Central memory CD8-positive, alpha-beta T cell (primary cell): Measurements from ENCODE around the gene KAT14.
"Not testable (repeated sequence)": the region's sequence is repeated elsewhere in the genome, so short reads cannot be mapped to it uniquely, and the experiment has no call there.

Experiments used
- ATAC-seq: fragments of 150-1000 bp; cut with Tn5 transposase; replicated peaks from 2 replicates; pipeline ENCODE4 v1.10.0; 2022; ENCODE audit warnings: mild to moderate bottlenecking, moderate FRiP score, moderate number of reproducible peaks; ENCODE audit not compliant: poor library complexity, severe bottlenecking; ENCODE audit errors: extremely low read depth
- DNase-seq, 2 donors: peaks; one replicate each; pipeline ENCODE4 v3.0.0; 2021; ENCODE audit warnings: low spot score in 2 of 2
- H3K27ac Mint-ChIP-seq: one replicate; pipeline ENCODE4 v1.8.0; 2022; ENCODE audit warnings: low read depth, mild to moderate bottlenecking, moderate library complexity, mixed read lengths
- H3K27me3 Mint-ChIP-seq: one replicate; pipeline ENCODE4 v1.8.0; 2022; ENCODE audit warnings: mixed read lengths
- H3K36me3 Mint-ChIP-seq: one replicate; pipeline ENCODE4 v1.8.0; 2022; ENCODE audit warnings: mild to moderate bottlenecking, moderate library complexity, mixed read lengths; ENCODE audit not compliant: insufficient read depth
- H3K4me1 Mint-ChIP-seq: one replicate; pipeline ENCODE4 v1.8.0; 2022; ENCODE audit warnings: mixed read lengths
- H3K4me3 Mint-ChIP-seq: one replicate; pipeline ENCODE4 v1.8.0; 2022; ENCODE audit warnings: mild to moderate bottlenecking, moderate library complexity, mixed read lengths
- H3K9me3 Mint-ChIP-seq: one replicate; pipeline ENCODE4 v1.8.0; 2022; ENCODE audit warnings: mixed read lengths

The KAT14 gene, protein sequence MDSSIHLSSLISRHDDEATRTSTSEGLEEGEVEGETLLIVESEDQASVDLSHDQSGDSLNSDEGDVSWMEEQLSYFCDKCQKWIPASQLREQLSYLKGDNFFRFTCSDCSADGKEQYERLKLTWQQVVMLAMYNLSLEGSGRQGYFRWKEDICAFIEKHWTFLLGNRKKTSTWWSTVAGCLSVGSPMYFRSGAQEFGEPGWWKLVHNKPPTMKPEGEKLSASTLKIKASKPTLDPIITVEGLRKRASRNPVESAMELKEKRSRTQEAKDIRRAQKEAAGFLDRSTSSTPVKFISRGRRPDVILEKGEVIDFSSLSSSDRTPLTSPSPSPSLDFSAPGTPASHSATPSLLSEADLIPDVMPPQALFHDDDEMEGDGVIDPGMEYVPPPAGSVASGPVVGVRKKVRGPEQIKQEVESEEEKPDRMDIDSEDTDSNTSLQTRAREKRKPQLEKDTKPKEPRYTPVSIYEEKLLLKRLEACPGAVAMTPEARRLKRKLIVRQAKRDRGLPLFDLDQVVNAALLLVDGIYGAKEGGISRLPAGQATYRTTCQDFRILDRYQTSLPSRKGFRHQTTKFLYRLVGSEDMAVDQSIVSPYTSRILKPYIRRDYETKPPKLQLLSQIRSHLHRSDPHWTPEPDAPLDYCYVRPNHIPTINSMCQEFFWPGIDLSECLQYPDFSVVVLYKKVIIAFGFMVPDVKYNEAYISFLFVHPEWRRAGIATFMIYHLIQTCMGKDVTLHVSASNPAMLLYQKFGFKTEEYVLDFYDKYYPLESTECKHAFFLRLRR

DNA sequence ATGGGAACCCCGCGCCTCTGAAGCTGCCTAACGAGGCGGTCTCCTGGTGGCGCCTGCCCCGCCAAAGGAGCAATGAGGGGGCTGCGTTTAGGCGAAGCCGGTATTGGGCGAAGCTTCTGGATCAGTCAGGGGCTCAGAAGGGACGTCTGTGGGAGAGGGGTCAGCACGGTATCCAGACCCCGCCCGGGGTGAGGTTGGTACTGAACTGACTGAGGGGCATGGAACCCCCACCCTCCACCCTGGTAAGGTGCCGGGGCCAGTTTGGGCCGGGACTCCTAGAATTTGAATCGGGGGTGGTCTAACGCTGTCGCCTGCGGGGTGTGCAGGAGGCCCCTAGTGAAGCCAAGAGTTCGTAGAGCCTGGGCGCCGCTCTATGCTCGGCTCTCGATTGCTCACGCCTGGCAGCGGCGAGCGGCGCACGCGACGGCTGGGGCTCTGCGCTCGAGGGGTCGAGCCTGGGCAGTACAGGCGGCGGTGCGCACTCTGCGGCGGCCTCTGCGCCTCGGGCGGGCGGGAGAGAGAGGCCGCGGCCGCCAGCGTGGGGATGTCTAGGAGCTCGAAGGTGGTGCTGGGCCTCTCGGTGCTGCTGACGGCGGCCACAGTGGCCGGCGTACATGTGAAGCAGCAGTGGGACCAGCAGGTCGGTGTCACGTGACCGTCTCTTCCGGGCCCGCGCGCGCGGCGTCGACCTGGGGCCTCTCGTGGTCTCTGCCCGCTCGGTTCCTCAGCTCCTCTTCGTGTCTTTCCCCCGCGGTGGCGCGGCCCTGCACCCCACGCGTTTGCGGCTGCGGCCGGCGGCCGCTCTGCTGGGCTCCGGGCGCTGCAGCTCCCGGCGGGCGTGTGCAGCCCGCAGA, at the start of gene KAT14, which contains the start of gene PET117:
Gene KAT14, plus strand, starts transcription at position 452 of the 854 bp plus-strand sequence. CDS start 4,798 bp downstream, outside the sequence.
Gene PET117, plus strand, starts transcription at position 452 of the 854 bp plus-strand sequence. Its CDS starts 93 bp downstream, at position 545.
- Mint-ChIP-seq H3K27ac (peak within 1 kb of the TSS; percentile 93), H3K36me3 (peaks cover 14% of the 10 kb centered on the region), H3K4me3 (peak within 1 kb of the TSS; percentile 82), H3K9me3 (no peaks in the 10 kb centered on the region), H3K4me1 (peaks cover 33% of the 10 kb centered on the region), H3K27me3 (no peaks in the 10 kb centered on the region)
- ATAC-seq (peak; percentile 93), DNase-seq (peak; percentile 85 to 92)

DNA sequence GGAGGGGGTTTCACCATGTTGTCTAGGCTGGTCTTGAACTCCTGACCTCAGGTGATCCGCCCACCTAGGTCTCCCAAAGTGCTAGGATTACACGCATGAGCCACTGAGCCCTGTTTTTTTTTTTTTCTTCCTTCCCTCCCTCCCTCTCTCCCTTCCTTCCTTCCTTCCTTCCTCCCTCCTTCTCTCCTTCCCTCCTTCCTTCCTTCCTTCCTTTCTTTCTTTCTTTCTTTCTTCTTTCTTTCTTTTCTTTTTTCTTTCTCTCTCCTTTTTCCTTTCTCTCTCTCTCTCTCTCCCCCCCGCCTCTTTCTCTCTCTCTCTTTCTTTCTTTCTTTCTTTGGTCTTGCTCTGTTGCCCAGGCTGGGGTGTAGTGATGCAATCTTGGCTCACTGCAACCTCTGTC, 49.4 kb upstream of the KAT14 start:
- H3K4me3 Mint-ChIP-seq, H3K4me1 Mint-ChIP-seq, H3K27ac Mint-ChIP-seq, H3K9me3 Mint-ChIP-seq, ATAC-seq, H3K36me3 Mint-ChIP-seq, DNase-seq: not testable (repeated sequence)
- H3K27me3 Mint-ChIP-seq: peaks cover 44% of the 10 kb centered on the region

DNA sequence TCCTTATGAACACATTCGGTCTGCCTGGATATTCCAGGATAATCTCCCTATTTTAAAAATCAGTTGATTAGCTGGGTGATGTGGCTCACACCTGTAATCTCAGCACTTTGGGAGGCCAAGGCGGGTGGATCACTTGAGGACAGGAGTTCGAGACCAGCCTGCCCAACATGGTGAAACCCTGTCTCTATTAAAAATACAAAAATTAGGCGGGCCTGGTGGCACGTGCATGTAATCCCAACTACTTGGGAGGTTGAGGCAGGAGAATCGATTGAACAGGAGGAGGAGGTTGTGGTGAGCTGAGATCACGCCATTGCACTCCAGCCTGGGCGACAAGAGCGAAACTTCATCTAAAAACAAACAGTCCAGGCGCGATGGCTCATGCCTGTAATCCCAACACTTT, 48.8 kb upstream of the KAT14 start:
- not testable (repeated sequence) for ATAC-seq, H3K9me3 Mint-ChIP-seq, DNase-seq, H3K4me3 Mint-ChIP-seq, H3K27ac Mint-ChIP-seq, H3K36me3 Mint-ChIP-seq, H3K4me1 Mint-ChIP-seq
- H3K27me3 Mint-ChIP-seq: peaks cover 49% of the 10 kb centered on the region

DNA sequence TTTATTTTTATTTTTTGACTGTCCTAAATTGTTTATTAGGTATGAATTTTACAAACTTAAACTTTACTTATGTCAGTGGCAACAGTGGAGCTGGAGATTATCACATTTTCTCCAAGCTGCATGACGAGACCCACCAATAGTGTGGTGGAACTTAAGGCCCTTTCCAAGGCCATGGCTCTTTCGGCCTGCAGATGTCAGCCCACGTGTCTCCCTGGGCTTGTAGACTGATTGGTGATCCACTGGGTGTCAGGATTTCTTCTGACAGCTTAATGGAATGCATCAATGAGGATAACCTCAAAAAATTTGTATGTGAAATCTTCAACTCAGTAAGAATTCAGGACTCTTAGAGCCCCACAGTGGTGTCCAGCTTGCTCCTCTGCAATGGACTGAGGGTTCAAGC, 47.6 kb upstream of the KAT14 start:
- Mint-ChIP-seq H3K4me1 (no peaks in the 10 kb centered on the region), H3K36me3 (no peaks in the 10 kb centered on the region), H3K27ac (no peak overlapping the region), H3K27me3 (peaks cover 54% of the 10 kb centered on the region), H3K4me3 (no peak overlapping the region), H3K9me3 (no peaks in the 10 kb centered on the region)
- ATAC-seq (no peak), DNase-seq (no peak)

DNA sequence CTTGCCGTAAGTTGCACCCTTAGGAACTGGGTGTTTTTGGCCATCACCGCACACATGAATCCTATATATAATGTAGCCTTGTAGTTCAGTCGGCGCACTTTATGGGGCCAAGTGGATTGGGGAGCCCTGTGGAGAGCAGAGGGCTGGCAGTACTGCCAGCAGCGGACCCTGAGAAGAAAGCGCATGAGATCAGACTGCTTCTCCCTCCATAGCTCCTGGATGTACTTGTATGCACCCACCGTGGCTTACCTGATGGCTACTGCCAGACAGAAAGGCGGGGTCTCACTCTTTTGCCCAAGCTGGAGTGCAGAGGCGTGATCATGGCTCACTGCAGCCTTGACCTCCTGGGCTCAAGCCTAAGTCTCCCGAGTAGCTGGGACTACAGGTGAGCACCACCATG, 47.2 kb upstream of the KAT14 start:
- no peak for DNase-seq
- no peak overlapping the region for H3K4me3 Mint-ChIP-seq
- ATAC-seq: no peak
- H3K27ac Mint-ChIP-seq: no peak overlapping the region
- no peaks in the 10 kb centered on the region for H3K36me3 Mint-ChIP-seq
- peaks cover 54% of the 10 kb centered on the region for H3K27me3 Mint-ChIP-seq
- H3K4me1 Mint-ChIP-seq: no peaks in the 10 kb centered on the region
- no peaks in the 10 kb centered on the region for H3K9me3 Mint-ChIP-seq

DNA sequence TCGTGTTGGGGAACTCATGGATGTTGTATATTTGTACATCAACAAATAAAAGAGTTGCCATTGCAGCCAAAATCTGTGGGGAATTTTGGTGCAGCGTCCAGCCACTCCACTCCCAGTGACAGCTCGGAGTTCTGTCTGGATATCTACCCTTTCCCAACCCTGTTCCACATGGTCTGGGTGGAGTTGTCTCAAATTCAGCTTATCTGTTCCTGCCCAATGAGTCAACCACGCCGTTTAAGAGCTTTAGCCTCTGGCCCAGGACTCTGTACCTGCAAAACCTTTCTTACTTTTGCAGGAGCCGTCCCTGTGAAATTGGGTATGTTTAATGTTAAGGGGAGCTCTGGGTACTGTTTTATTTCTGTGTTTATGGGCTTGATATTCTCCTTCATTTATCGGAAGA, 46.0 kb upstream of the KAT14 start:
- no peaks in the 10 kb centered on the region for H3K9me3 Mint-ChIP-seq
- H3K4me1 Mint-ChIP-seq: no peaks in the 10 kb centered on the region
- ATAC-seq (no peak), DNase-seq (no peak)
- no peaks in the 10 kb centered on the region for H3K36me3 Mint-ChIP-seq
- H3K4me3 Mint-ChIP-seq: no peak overlapping the region
- peaks cover 54% of the 10 kb centered on the region for H3K27me3 Mint-ChIP-seq
- no peak overlapping the region for H3K27ac Mint-ChIP-seq

DNA sequence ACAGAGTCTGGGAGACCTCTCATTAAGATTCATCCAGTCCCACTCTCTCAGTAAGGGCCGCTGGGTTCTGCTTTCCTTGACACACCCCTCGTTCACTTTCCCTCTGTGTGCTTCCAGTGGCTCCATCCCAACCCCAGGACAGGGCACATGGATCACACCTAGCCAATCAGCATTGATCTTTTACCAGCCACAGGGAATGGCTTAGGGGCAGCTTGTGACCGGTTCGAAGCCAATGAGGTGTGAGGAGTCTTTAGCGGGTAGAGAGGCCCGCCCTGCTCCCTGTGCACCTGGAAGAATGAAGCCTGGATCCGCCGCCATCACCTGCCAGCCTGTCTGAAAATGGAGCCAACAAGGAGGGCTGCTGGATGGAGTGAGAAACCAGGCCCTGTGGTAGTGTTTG, 44.8 kb upstream of the KAT14 start:
- Mint-ChIP-seq H3K36me3 (no peaks in the 10 kb centered on the region), H3K4me1 (no peaks in the 10 kb centered on the region), H3K4me3 (no peak overlapping the region), H3K9me3 (no peaks in the 10 kb centered on the region), H3K27ac (no peak overlapping the region), H3K27me3 (peaks cover 54% of the 10 kb centered on the region)
- no peak for ATAC-seq
- DNase-seq: no peak

DNA sequence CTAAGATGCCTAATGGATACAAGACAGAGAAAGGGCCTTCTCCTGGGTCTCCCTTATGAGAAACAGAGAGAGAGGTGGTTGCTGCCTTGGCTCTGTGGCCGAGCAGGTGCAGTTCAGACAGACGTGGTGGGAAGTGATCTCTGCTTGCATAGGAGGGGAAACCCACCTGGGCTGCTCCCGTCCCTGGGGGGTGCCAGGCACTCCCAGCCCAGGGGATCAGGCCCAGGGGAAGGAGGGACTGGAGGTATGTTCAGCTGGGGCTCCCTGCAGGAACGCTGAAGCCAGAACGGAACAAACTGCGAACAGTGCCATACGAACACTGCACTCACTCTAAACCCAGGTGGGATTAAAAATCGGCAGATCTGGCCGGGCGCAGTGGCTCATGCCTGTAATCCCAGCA, 44.3 kb upstream of the KAT14 start:
- no peak for ATAC-seq
- H3K4me1 Mint-ChIP-seq: no peaks in the 10 kb centered on the region
- H3K27me3 Mint-ChIP-seq: peaks cover 50% of the 10 kb centered on the region
- H3K4me3 Mint-ChIP-seq: no peak overlapping the region
- no peak for DNase-seq
- no peak overlapping the region for H3K27ac Mint-ChIP-seq
- no peaks in the 10 kb centered on the region for H3K36me3 Mint-ChIP-seq
- no peaks in the 10 kb centered on the region for H3K9me3 Mint-ChIP-seq

DNA sequence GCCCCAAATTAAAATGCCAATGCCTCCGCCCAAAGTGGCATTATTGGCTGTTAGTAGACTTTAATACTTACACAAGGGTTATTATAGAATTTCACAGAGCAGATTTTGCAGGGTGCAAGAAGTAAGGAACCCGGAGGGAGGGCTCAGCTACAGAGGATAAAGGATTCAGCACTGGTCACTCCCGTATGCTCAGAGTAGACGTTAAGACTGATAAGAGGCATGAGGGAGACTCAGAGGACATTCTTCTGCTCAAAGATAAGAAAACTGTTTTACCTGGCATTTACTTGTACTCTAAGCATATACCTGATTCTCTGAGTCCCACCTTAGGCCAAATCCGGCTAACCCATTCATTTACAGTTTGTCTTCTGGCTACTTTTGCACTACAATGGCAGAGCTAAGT, 43.5 kb upstream of the KAT14 start:
- Mint-ChIP-seq H3K4me3 (no peak overlapping the region), H3K27me3 (peaks cover 44% of the 10 kb centered on the region), H3K36me3 (no peaks in the 10 kb centered on the region), H3K27ac (no peak overlapping the region), H3K9me3 (no peaks in the 10 kb centered on the region), H3K4me1 (no peaks in the 10 kb centered on the region)
- ATAC-seq: no peak
- DNase-seq: no peak

DNA sequence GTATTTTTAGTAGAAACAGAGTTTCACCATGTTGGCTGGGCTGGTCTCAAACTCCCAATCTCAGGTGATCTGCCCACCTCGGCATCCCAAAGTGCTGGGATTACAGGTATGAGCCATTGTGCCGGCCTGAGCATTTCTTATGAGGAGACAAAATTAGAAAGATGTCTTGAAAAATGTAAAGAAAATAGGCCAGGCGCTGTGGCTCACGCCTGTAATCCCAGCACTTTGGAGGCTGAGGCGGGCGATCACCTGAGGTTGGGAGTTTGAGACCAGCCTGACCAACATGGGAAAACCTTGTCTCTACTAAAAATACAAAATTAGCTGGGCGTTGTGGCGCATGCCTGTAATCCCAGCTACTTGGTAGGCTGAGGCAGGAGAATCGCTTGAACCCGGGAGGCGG, 37.1 kb upstream of the KAT14 start:
- ATAC-seq, H3K9me3 Mint-ChIP-seq, DNase-seq, H3K4me3 Mint-ChIP-seq, H3K27ac Mint-ChIP-seq, H3K4me1 Mint-ChIP-seq, H3K36me3 Mint-ChIP-seq: not testable (repeated sequence)
- H3K27me3 Mint-ChIP-seq: peaks cover 34% of the 10 kb centered on the region

DNA sequence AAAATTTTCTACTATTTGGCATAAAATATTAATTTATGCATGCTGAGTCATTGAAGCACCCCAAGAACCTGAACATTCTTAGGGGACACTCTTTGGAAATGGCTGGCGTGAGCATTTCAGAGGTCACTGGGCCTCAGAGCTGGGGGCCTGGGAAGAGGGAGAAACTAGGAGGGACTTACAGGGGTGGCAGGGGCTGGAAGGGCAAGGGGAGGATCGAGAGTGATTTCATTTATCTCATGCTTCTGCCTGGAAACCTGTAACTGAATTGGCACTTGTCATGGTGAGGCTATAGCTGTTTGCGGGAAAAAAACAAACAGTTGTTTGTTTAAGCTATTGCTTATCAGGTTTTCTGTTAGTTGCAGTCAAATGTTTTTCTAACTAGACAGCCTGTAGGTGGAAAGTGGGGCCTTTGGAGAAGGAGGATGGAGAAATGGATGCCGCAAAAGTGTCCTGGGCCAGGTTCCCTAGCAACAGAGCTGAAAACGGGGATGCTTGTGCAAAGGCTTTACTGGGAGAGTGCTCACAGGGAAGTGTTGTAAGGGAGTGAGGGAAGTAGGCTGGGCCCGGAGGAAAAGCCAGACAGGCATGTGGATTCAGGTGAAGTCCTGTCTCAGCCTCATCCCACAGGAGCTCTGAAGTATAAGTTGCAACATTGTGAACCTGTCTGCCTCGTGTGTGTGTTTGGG, 36.4 kb upstream of the KAT14 start:
- ATAC-seq: no peak
- Mint-ChIP-seq H3K36me3 (no peaks in the 10 kb centered on the region), H3K4me1 (no peaks in the 10 kb centered on the region), H3K27ac (no peak overlapping the region), H3K4me3 (no peak overlapping the region), H3K9me3 (no peaks in the 10 kb centered on the region), H3K27me3 (peaks cover 40% of the 10 kb centered on the region)
- no peak for DNase-seq

DNA sequence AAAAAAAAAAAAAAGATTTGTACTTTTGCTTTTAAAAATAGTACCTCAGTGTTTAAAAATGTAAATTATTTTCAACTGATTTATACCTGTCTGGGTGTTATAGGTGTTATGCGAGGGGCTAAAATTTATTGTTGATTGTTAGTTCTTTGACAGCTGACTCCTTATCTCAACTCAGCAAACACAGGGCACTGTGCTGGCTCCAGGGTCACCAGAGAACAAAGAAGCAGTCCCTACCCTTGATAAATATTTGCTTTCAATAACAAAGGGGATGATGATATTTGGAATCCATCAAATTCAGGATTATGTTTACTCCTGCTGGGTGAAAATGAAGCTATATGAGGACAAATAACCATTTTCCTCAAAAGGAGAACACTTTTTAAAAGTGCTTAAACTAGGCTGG, 34.2 kb upstream of the KAT14 start:
- DNase-seq (no peak), ATAC-seq (no peak)
- H3K36me3 Mint-ChIP-seq: peaks cover under 1% of the 10 kb centered on the region
- no peaks in the 10 kb centered on the region for H3K4me1 Mint-ChIP-seq
- H3K9me3 Mint-ChIP-seq: no peaks in the 10 kb centered on the region
- peaks cover 40% of the 10 kb centered on the region for H3K27me3 Mint-ChIP-seq
- no peak overlapping the region for H3K4me3 Mint-ChIP-seq
- no peak overlapping the region for H3K27ac Mint-ChIP-seq
